Activated CD4-positive, alpha-beta T cell treated with anti-CD3 and anti-CD28 coated beads, Interleukin-10, Interleukin-2, amounts not matched to agents 100 ng/mL and 50 ng/mL, durations not matched to agents 16 hours and 8 hours (primary cell): ENCODE data around the gene ADORA1.

Source experiments
- DNase-seq: peaks from one replicate; pipeline ENCODE4 v3.0.0-alpha.2; 2020

ADORA1 gene

DNA sequence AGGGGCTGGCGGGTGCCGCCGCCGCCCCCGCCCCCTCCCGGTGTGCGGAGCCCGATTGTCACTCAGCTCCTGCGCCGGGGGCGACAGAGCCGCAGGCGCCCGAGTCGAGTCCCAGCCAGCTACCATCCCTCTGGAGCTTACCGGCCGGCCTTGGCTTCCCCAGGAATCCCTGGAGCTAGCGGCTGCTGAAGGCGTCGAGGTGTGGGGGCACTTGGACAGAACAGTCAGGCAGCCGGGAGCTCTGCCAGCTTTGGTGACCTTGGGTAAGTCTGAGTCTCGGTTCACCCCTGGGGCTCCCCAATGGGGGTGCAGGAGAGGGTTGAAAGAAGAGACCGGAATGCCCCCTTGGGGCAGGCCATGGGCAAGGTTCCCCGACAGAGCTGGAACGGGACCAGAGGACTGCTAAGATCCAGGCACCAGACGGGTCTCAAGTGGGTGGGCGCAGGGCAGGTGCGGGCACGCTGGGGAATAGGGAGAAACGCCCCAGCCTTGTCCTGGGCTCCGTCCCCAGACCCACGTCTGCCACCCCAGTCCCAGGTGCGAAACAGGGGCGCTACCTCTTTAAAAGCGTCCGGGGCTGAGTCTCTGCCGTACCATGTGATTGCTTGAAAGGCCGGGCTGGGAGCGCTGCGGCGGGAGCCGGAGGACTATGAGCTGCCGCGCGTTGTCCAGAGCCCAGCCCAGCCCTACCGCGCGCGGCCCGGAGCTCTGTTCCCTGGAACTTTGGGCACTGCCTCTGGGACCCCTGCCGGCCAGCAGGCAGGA, at the start of gene ADORA1:
Gene ADORA1 (plus strand): TSS at position 61 of the 765 bp plus-strand sequence. CDS start 1,116 bp downstream, outside the sequence.
- DNase-seq = no peak

DNA sequence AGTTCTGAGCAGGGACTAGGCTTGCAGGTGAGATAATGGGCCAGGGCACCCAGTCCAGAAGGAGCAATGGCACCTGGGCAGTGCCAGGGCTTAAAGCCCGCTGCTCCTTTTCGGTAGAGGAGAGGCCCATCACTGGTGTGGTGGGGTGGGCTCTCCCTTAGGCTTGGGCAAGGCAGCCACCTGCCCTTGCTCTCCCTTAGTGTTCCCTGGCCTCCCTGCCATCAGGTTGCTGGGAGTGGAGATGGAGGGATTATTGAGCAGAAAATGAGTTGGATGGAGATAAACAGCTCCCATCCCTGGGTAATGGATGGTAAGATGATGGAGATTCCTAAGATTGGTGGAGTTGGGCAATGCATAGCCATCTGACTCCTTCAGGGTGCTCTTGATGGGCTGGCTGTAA, 49.6 kb upstream of the ADORA1 start:
- DNase-seq = no peak

DNA sequence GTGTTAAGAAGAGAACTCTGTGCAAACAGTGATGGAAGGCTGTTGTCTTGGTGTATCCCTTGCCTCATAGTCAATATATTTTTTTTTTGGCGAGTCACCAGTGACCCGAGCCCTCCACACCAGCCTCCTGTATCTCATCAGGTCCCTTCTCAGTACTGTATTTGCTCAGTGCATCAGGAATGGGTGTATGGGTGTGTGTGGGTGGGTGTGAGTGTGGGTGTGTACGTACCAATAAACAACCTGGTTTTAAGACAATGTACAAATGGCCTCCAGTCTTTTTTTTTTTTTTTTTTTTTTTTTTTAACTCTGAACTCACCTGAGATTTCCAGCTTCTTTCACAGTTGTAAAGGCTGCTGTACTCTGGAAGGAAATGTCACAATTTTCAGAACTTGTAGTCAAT, 49.0 kb upstream of the ADORA1 start:
- DNase-seq = no peak

DNA sequence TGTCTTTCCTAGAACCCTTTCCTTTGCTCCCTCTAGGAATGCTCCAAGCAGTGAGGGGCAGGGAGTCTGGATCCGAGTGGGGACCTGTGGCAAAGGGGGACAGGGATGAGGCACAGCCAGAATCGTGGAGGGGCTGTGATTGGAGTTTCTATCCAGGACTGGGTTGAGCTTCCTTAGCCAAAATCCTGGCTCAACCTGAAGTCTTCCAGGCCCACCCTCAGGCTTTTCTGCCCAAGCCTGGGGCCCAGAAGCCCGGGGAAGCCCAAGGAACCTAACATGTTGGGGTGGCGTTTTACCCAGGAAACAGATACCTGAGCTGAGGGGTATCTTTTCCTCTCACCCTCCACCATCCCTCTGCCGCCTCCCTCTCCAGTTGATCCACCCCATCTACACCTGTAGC, 47.1 kb upstream of the ADORA1 start:
- no peak for DNase-seq

DNA sequence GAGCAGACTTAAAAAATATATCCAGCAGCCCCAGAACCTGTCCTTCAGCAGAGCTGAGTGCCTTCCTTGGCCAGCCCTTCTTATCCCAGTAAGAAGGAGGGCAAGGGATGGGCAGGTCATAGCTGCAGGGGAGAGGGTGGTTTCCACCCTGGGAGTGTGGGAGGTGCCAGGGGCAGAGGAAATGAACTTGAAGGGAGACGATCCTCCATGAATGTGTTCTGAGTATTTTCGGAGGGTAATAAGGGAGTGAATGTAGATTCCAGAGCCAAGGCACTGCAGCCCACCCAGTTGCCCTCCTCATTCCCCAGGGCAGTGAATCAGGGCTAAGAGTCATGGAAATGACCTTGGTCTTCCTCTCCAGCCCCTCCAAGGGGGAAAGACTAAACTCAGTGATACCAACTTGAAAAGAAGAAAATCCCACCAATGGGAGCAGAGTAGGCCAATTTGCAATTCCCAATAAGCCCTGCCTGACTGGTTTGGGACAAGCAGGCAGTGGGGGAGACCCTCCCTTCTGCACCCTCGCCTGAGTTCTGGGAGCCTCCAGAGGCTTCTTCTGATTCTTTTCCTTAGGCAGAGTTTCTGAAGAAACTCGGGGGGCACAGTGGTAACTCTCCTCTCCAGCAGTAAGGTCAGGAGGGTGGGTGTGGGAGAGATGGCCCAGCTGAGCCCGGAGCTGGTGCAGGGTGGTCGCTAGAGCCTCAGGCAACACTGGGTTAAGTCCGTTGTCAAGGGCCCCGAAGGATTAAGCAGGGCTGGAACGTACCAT, 45.9 kb upstream of the ADORA1 start:
- no peak for DNase-seq

DNA sequence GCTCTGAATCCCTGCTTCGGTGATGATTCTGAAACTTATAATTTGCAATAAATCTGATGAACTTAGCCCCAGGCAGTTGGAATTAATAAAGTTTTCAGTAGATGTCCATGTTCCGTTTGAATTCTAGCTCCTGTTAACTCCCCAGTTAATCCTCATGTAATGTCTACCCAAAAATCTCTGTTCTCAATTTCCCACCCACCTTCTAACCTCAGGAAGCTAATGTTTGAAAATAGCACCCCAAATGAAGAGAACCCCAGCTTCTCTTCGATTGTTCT, 45.4 kb upstream of the ADORA1 start:
- no peak for DNase-seq

DNA sequence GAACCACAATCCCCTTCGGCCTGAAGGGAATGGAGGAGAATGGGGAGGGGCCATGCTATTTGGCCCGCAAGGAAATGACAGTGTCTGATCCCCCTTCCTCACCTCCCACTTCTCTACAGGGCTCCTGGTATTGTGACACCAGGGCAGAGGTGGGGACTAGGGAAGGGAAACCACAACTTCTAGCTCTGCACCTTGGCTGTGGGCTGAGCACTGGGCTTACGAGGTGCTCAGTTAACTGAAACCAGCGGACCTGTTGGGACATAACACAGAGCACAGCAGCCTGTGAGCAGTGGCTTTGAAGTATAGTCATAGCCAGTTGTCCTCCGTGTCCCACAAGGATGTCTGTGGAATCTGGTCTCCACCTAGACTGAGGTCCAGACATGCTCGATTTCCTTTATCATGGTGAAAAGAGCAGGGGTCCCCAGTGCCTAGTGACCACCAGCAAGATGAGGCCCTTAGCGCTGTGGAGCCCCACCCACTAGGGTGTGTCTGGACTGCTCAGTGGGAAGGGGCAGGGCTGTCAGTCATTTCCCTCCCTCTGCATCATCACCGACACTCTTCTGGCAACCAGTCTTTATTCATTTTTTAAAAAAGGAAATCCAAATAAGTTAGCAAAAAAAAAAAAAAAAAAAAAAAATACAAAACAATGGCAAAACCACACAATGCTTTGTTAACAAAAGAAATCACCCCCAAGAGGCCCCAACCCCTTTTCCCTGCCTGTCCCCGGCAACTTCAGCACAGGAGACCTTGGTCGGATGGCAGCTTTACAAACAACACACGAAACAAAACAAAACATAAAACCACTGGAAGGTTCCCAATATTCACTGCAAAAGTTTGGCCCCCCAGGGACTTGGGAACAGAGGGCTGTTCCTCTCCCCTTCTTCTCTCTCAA, 44.7 kb upstream of the ADORA1 start:
- DNase-seq = no peak

DNA sequence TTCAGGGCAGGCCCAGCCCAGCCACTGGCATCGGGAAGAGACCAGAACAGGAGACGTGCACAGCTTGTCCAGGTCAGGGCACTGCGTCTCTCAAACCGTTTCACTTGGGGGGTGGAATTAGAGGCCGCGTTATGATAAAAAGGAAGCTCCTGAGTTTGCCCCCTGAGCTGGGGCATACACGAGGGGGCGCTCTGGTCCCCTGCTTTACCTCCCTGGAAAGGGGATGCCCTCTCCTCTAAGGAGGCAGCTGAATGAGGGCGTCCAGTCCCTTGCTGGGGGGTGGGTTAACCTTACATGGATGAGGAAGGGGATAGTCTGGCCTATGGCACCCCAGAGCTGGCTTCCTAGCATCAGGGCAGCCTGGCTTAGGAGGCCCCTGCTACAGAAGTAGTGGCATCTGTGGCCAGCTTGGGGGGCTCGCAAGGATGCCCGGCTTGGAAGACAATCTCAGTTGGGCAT, 44.0 kb upstream of the ADORA1 start:
- no peak for DNase-seq

DNA sequence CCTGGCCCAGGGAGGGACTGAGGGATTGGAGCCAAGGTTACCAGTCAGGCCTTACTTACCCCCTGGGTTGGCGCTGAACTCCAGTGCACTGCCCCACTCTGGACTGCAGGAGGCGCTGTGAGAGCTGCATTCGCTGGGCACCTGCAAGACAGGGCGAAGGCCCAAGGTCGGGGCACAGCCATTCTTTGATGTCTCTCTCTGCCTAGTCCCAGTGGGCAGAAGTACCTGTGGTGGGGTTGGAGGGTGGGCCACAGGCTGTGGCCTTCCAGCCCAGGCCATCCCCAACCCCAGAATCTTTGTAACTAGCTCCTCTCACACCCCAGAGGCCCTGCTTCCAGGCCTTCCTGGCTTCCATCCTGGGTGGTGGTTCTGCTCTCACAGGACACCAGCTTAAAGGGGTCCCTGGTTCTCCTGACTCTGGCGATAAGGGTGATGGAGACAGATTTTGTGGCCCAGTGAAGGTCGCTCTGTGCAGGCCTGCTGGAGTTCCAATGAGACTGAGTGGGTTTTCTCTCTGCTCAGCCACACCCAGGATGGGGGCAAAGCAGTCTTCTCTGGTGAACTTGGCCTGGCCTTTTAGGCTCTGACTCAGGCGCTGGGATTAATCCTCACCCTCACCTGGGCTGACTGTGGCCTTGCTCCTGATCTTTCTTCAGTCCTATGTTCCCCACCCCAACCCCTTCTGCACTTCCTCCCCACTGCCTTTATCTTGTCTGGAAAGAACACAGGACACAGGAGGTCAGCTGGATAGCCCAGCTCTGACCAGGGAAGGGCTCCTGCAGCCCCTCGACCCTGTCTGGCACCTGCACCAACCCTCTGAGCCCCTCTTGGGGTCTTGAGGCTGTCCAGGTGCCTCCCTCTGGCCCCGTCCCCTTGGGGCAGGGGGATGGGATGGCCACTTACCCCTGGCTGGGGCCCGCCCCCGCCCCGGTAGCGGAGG, 42.7 kb upstream of the ADORA1 start:
- peak; percentile 45 for DNase-seq

DNA sequence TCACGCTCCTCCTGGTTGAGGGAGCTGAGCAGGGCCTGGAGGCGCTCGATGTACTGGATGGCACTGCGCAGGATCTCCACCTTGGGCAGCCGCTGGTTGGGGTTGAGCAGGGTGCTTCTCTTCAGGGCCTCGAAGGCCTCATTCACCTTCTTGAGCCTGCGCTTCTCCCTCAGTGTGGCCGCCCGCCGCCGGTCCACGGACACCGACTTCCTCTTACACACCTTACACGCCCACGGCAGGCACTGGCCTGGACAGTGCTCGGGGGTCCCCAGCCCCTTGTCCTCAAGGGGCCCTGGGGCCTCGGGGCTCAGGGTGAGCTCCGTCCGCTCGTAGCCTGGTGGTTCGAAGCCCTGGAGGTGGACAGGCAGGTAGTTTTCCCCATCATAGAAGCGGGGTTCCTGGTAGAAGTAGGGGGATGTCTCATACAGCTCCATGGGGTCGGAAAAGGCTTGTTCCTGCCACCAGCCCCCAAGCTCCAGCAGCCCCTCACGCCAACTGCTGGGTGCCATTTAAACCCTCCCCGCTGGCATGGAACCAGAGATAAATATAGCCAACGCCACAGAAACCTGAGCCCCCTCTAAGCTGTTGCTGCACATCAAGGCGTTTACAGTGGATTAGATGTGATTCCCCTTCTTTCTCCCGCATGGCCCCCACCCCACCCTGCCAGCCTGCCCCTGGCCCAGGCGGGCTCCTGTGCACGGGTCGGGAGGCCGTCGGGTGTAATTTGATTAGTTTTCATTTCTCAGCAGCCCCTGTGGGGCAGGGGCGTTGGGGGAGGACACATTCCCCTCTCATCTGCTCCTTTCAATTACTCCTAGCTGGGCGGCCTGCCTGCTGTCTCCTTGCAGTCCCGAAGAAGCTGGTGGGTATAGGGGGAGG, 41.8 kb upstream of the ADORA1 start, which contains the start of gene MYOG:
Gene MYOG (minus strand): TSS at position 485 of the 879 bp plus-strand sequence. CDS start 51 bp downstream, at position 434.
- no peak for DNase-seq

DNA sequence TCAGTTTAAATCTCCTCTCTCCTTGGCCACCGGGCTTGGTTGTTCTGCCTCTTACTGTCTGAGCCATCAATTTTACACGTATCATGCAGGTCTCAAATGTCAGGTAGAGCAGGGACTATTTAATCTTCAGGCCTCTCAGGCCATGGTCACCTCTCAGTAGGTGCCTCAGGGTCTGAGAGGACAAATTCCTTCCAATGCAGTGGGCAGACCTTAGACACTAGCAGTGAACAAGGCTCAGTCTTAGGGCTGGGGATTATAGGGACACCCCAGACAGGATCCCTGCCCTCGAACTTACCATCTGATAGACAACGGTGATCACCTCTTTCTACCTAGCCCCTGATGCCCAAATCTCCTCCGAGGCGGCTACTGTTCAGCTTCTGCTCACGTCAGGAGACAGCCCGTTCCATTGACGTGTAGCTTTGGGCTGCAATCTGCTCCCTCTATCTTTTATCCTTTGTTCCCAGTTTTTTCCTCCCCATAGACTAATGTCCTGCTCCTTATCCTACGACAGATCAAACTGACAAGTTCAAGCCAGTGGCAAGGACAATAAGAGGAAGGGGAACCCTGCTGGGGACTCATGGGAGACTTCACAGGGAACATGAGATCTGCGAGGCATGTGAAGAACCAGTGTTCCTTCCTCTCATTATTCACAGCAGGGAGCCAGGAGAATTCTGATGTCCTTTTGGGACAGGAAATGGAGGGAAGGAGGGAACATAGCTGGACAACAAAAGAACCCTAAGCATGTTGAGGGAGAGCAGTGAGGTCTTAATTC, 40.3 kb upstream of the ADORA1 start:
- no peak for DNase-seq

DNA sequence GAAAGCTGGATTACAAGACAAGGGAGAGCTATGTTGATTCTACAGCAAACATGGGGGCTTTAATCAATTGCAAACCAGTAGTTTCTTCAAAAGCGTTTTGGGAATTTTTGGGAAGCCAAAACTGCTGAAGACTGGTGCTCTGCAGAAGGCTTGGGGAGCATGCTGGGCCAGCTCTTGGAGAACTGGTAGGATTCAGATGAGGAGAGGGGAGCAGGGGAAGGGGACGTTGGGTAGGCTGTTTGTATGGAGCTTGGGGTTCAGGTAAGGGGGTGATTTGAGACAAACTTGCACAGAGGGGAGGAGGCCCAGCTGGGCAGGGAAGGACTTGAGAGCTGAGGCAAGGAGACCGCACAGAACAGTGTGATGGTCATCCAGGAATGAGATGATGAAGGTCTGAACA, 39.1 kb upstream of the ADORA1 start:
- no peak for DNase-seq

DNA sequence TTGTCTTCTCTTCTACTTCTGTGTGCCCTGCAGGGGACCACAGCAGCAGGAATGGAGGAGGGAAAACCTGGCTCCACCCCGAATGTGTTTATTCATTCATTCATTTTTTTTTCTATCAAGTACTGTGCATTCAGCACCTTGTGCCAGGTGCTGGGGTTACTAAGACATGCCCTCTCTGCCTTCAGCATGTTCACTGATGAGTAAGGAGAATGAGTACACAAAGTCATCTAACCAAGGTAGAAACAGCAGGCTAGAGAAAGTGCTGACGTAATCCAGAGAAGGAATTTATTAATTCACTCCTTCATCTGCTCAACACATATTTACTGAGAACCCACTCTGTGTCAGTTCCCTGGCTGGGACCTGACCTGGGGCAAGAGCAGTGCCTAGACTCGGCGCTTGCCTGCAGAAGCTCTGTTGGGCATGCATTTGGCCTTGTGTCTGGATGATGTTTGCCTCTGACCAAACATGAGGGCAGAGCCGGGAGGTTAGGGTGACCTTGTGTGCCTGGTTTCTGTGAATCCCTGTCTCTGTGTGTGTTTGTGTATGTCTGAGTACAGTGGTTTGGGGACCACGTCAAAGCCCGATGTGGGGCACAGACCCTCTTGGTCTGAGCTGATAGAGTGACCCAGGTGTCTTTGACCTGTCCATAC, 38.4 kb upstream of the ADORA1 start:
- no peak for DNase-seq

DNA sequence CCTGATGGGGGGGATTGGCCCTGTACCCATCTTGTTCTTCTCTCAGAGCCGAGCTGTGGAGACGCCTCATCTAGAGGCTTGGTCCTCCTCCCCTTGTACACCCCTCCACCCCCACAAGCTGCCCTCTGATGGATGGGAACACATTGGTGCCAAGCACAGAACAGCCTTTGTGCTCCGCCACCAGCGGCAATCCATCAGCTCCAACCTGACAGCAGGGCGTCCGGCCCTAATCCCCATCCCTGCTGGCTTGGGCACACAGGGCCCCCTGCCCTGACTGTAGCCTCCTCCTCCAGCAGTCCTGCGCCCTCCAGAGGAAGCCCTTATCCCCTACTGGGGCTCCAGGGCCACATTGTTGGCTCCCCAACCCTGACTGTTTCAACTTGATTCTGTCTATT, 37.9 kb upstream of the ADORA1 start:
- no peak for DNase-seq

DNA sequence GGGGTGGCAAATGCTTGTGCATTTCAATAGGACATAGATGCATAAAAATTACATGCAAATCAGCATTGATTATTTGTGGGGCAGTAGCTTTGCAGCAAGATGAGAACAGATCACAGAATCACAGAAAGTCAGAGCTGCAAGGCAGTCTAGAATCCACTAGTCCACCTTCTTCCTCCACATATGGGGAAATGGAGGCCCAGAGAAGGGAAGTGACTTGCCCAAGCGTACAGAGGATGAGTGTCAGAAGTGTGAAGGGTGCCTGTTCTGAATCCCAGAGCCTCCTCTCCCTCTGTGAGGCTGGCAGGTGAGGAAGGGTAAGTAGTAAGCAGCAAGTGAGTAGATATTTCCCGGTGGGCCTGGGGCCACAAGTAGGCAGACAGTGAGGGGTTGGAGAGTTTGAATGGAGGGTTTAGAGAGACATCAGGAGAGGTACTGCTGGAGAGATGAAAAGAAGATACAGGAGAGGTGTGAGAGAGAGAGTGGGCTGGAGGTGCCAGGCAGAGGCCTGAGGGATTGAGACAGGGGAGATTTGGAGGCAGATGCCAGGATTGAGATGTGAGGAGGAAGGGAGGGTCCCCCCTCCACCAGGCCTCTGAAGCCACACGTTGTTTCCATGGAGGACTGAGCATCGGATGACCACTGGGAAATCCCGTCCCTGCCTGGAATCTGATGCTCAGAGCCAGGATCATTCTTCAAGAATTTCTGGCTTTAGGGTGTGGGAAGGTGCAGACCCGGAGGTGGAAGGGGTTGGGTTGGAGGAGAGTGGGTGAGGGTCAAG, 36.9 kb upstream of the ADORA1 start:
- no peak for DNase-seq

DNA sequence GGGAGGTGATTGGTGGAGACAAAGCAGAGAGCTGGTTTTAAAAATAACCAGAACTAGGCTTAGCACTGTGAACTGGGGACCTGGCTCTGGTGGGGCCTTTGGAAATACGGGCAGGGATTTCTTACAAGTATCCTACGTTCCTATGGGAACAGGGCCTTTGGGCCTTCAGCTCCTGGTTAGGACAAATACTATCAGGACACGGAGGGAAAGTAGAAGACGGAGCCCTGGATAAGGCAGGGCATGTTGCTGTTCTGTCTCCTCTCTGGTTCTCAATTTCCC, 36.4 kb upstream of the ADORA1 start:
- DNase-seq = no peak

DNA sequence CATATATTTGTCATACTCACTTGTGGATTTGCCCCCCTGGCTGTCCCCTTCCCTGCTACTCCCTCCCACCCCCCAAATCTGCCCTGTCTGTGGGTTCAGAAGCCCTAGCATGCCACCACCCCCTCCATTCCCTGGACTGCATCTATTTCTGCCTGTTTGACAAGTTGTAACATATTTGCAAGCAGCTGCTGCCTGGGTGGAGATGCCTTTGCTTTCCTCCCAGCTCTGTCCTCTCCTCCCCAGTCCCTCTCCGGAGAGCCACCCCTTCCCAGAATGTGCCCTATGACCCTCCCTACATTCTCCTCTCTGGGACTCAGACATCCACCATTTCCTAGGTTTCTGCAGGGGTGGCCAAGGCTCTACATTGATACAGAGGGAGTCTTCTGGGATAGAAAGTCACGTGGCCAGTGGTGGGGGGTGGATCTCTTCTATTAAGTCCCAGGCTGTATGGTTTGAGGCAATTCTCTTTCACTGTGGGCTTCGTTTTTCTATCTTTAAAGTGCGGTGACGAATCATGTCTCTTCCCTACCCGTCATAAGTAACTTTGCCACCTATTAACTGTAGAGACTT, 35.7 kb upstream of the ADORA1 start:
- no peak for DNase-seq

DNA sequence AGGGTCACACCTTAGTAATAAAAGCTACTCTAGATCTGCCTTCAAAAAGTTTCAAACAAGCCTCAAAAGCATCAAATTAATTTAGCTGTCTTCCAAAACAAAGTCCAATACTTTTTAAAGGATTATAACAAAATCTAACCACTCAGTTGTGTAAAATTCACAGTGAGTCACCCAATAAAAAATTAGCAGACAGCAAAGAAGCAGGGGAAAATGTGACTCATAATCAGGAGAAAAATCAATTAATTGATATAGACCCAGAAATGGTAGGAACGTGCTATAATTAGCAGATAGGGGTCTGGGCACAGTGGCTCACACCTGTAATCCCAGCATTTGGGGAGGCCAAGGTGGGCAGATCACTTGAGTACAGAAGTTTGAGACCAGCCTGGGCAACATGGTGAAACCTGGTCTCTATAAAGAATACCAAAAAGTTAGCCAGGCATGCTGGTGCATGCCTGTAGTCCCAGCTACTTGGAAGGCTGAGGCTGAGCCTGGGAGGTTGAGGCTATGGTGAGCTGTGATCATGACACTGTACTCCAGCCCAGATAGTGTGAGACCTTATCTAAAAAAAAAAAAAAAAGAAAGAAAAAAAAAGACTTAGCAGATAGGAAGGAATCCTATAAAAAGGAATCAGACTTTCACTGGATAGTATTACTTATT, 33.6 kb upstream of the ADORA1 start:
- no peak for DNase-seq
